HG03442 (cell line): ENCODE measurements around the gene VWA3B.

ENCODE experiments used
- ATAC-seq: cut with Tn5 transposase; IDR thresholded peaks from one replicate; pipeline ENCODE4 v1.9.1; 2021; ENCODE audit warnings: mild to moderate bottlenecking, moderate library complexity; ENCODE audit not compliant: unreplicated experiment

The VWA3B gene

GRCh38 chr2:98324181-98324580 is 237.2 kb downstream of the VWA3B start:
- ATAC-seq = no peak

- no peak for ATAC-seq
Observed at GRCh38 chr2:98327776-98328175, 240.8 kb downstream of the VWA3B start.

- no peak for ATAC-seq
Observed at GRCh38 chr2:98329549-98329948, 242.6 kb downstream of the VWA3B start.

GRCh38 chr2:98332989-98333388 is 246.0 kb downstream of the VWA3B start:
- ATAC-seq = no peak

GRCh38 chr2:98333922-98334321 is 247.0 kb downstream of the VWA3B start:
- no peak for ATAC-seq

- ATAC-seq = no peak
Observed at GRCh38 chr2:98334439-98335078, 247.6 kb downstream of the VWA3B start.

- ATAC-seq = no peak
Observed at GRCh38 chr2:98335271-98335670, 248.3 kb downstream of the VWA3B start.

- no peak for ATAC-seq
Observed at GRCh38 chr2:98341241-98341640, 254.3 kb downstream of the VWA3B start.

- no peak for ATAC-seq
Observed at GRCh38 chr2:98343285-98343684, 256.3 kb downstream of the VWA3B start.

- ATAC-seq = no peak
Observed at GRCh38 chr2:98346311-98347236, 259.6 kb downstream of the VWA3B start, which contains the start of gene CNGA3. CNGA3 (plus strand) TSS chr2:98346456; CDS start chr2:98369976, 23,520 bp downstream.

- no peak for ATAC-seq
Observed at GRCh38 chr2:98347298-98348065, 260.5 kb downstream of the VWA3B start.

- ATAC-seq = no peak
Observed at GRCh38 chr2:98348066-98348561, 261.1 kb downstream of the VWA3B start.

- ATAC-seq = no peak
Observed at GRCh38 chr2:98350411-98350810, 263.4 kb downstream of the VWA3B start.

GRCh38 chr2:98355881-98356280 is 268.9 kb downstream of the VWA3B start:
- no peak for ATAC-seq

GRCh38 chr2:98356729-98357128 is 269.8 kb downstream of the VWA3B start:
- no peak for ATAC-seq

- ATAC-seq = no peak
Observed at GRCh38 chr2:98357849-98358248, 270.9 kb downstream of the VWA3B start.

GRCh38 chr2:98359986-98360385 is 273.0 kb downstream of the VWA3B start:
- ATAC-seq = no peak
